ENCODE data around the gene MGAT1. TPM values are rescaled to one million over a fixed set of nuclear protein-coding genes. Genes with fewer than 3 reads are reported as not detected.
"Not testable (repeated sequence)": the region's sequence is repeated elsewhere in the genome, so short reads cannot be mapped to it uniquely, and the experiment has no call there.

The MGAT1 gene
- total RNA-seq, 3 donors from 2014 or later, result 89.8 to 117 (median 104) TPM

DNA sequence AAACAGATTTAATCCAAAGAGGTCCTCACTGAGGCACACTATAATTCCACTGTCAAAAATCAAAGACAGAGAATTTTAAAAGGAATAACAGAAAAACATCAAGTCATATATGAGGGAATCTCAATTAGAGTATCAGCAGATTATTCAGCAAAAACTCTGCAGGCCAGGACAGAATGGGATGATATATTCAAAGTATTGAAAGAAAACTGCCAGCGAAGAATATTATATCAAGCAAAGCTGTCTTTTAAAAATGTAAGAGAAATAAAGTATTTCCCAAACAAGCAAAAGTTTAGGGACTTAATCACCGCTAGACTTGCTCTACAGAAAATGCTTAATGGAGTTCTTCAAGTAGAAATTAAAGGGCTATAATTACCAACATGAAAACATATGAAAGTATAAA lies 47.0 kb downstream of the MGAT1 start:
- Histone ChIP-seq H3K4me3 (no peak overlapping the region), H3K9me3 (peaks cover 12% of the 10 kb centered on the region), H3K4me1 (ENCODE audit: low read depth) (no peaks in the 10 kb centered on the region), H3K36me3 (ENCODE audit: low read depth) (no peaks in the 10 kb centered on the region)
- TF ChIP-seq, protein P1, sequence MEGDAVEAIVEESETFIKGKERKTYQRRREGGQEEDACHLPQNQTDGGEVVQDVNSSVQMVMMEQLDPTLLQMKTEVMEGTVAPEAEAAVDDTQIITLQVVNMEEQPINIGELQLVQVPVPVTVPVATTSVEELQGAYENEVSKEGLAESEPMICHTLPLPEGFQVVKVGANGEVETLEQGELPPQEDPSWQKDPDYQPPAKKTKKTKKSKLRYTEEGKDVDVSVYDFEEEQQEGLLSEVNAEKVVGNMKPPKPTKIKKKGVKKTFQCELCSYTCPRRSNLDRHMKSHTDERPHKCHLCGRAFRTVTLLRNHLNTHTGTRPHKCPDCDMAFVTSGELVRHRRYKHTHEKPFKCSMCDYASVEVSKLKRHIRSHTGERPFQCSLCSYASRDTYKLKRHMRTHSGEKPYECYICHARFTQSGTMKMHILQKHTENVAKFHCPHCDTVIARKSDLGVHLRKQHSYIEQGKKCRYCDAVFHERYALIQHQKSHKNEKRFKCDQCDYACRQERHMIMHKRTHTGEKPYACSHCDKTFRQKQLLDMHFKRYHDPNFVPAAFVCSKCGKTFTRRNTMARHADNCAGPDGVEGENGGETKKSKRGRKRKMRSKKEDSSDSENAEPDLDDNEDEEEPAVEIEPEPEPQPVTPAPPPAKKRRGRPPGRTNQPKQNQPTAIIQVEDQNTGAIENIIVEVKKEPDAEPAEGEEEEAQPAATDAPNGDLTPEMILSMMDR (IDR thresholded peaks at IDR 0.05), result no peak
- DNase-seq (no peak), ATAC-seq (no peak)
- intact Hi-C loops (cut with DNase I, micrococcal nuclease), result no loop called here

DNA sequence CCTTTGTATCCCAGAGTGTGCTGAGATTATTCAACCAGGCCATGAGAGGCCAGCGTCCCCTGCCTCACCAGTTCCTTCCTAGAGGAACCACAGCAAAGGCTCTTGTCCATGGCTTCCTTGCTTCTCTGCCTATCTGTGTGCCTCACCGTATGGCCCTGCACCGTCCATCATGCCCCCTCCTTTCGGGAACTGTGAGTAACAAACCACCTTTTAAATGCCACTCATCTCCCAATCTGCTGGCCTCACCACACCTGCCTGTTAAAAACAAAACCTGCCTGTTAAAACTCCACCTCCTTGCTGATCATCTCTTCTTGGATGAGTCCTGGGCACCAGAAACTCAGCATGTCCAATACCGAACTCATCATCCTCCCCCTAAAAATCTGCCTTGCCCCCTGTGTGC lies 58.4 kb downstream of the MGAT1 start:
- TF ChIP-seq, protein P1 (IDR thresholded peaks at IDR 0.05), result no peak
- Histone ChIP-seq H3K9me3 (no peaks in the 10 kb centered on the region), H3K4me3 (no peak overlapping the region), H3K4me1 (ENCODE audit: low read depth) (no peaks in the 10 kb centered on the region), H3K36me3 (ENCODE audit: low read depth) (no peaks in the 10 kb centered on the region)
- intact Hi-C loops (cut with DNase I, micrococcal nuclease), result no loop called here
- ATAC-seq (no peak), DNase-seq (no peak)

DNA sequence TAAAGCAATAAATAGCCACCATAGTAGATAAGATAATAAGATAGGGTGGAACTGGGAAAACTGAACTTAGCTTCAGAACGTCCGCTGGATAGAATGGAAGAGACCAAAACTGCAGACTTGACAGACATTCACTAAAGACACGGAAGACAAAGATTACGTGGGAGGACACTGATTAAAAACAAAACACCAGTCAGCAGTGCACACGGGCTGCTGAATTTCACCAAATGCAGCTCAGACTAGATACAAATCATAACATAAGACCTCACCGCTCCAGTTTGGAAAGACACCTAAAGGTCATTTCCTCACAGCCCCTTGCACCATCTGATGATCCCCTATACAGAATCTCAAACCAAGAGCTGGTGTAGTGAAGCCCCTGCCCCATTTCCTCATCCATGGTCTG lies 59.9 kb downstream of the MGAT1 start:
- intact Hi-C loops (cut with DNase I, micrococcal nuclease), result no loop called here
- H3K4me1 ChIP-seq (ENCODE audit: low read depth), result no peaks in the 10 kb centered on the region

DNA sequence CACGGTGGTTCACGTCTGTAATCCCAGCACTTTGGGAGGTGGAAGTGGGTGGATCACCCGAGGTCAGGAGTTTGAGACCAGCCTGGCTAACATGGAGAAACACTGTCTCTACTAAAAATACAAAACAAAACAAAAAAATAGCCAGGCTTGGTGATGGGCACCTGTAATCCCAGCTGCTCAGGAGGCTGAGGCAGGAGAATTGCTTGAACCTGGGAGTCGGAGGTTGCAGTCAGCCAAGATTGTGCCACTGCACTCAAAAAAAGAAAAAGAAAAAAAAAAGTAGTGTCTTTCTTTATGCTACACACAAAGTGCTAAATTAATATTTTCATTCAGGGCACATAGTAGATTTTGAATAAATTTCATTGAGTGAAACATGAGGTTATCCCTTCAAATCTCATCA lies 61.7 kb downstream of the MGAT1 start:
- intact Hi-C loops (cut with DNase I, micrococcal nuclease); H3K9me3 ChIP-seq; H3K4me1 ChIP-seq (ENCODE audit: low read depth); H3K36me3 ChIP-seq (ENCODE audit: low read depth); DNase-seq; H3K4me3 ChIP-seq; ATAC-seq: not testable (repeated sequence)

More for the DNA sequence above, 59.9 kb downstream of the MGAT1 start:
- H3K4me3 ChIP-seq, result no peak overlapping the region
- DNase-seq (no peak), ATAC-seq (no peak)
- TF ChIP-seq, protein P1 (IDR thresholded peaks at IDR 0.05), result no peak
- H3K9me3 ChIP-seq, result no peaks in the 10 kb centered on the region
- no peaks in the 10 kb centered on the region for H3K36me3 ChIP-seq (ENCODE audit: low read depth)

DNA sequence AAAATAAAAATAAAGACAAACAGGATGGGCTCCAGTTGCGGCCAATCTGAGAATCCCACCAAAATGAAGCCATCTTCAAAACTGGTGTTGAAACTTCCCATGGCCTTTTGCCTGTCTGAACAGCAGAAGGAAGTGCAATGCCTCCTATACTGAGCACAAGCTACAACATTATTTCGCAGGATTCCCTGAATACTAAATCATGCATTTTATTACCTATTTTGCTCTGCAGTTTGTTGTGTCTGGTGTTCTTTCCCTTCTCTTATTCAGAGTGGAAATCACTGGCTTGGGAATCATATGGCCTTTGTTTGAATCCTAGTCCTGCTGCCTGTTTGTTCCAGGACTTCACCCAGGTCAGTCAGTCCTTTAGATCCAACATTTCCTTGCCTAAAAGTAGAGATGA lies 62.6 kb downstream of the MGAT1 start, which contains the start of gene OR2Y1:
TSS of gene OR2Y1 (minus strand) at position 101 of the 400 bp plus-strand sequence. CDS start at position 101, 0 bp downstream.
- DNase-seq (no peak), ATAC-seq (no peak)
- no peaks in the 10 kb centered on the region for H3K4me1 ChIP-seq (ENCODE audit: low read depth)
- no peak within 1 kb of the TSS for H3K4me3 ChIP-seq
- intact Hi-C loops (cut with DNase I, micrococcal nuclease), result no loop called here
- TF ChIP-seq, protein P1 (IDR thresholded peaks at IDR 0.05), result no peak
- H3K9me3 ChIP-seq, result no peaks in the 10 kb centered on the region
- no peaks in the 10 kb centered on the region for H3K36me3 ChIP-seq (ENCODE audit: low read depth)

DNA sequence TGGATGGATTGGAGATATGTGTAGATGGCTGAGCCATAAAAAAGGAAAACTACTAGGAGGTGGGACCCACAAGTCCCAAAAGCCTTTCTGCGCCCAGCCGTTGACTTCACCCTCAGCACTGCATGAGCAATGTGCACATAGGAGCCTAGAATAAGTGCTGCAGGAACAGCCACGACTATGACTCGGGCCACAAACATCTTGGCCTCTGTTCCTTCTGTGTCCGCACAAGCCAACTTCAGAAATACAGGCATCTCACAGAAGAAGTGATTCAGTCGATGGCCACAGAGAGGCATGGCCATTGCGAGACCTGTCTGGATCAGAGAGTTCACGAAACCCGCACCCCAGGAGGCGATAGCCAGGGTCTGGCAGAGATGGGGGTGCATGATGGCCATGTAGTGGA lies 63.3 kb downstream of the MGAT1 start:
- no peaks in the 10 kb centered on the region for H3K36me3 ChIP-seq (ENCODE audit: low read depth)
- no peak for DNase-seq
- H3K4me1 ChIP-seq (ENCODE audit: low read depth), result no peaks in the 10 kb centered on the region
- ATAC-seq, result no peak
- intact Hi-C loops (cut with DNase I, micrococcal nuclease), result no loop called here
- TF ChIP-seq, protein P1 (IDR thresholded peaks at IDR 0.05), result no peak
- H3K4me3 ChIP-seq, result no peak overlapping the region
- no peaks in the 10 kb centered on the region for H3K9me3 ChIP-seq
